Measurements from ENCODE around the gene CARS1. TPM values are rescaled to one million over a fixed set of nuclear protein-coding genes. Genes with fewer than 3 reads are reported as not detected.
"Not testable (repeated sequence)": the region's sequence is repeated elsewhere in the genome, so short reads cannot be mapped to it uniquely, and the experiment has no call there.

The CARS1 gene
- polyA plus RNA-seq, 3 donors = 24.2 to 29.0 (median 25.4) TPM

- DNase-seq (ENCODE audit: extremely low read depth in 1 of 11, low read depth in 9 of 11, low spot score in 4 of 11) = no peak
These were observed 17.8 kb upstream of the CARS1 start for GRCh38 chr11:3074912-3075589.

GRCh38 chr11:3073029-3073435 is 15.8 kb upstream of the CARS1 start:
- DNase-seq (ENCODE audit: extremely low read depth in 1 of 11, low read depth in 9 of 11, low spot score in 4 of 11) = no peak

- DNase-seq (ENCODE audit: extremely low read depth in 1 of 11, low read depth in 9 of 11, low spot score in 4 of 11) = no peak
These were observed 12.2 kb upstream of the CARS1 start for GRCh38 chr11:3069425-3069824.

GRCh38 chr11:3066308-3066707 is 9.1 kb upstream of the CARS1 start:
- DNase-seq (ENCODE audit: extremely low read depth in 1 of 11, low read depth in 9 of 11, low spot score in 4 of 11) = not testable (repeated sequence)

GRCh38 chr11:3064709-3065108 is 7.5 kb upstream of the CARS1 start:
- DNase-seq (ENCODE audit: extremely low read depth in 1 of 11, low read depth in 9 of 11, low spot score in 4 of 11) = not testable (repeated sequence)

- not testable (repeated sequence) for DNase-seq (ENCODE audit: extremely low read depth in 1 of 11, low read depth in 9 of 11, low spot score in 4 of 11)
These were observed 6.7 kb upstream of the CARS1 start for GRCh38 chr11:3063876-3064275.

GRCh38 chr11:3063432-3063831 is 6.2 kb upstream of the CARS1 start:
- DNase-seq (ENCODE audit: extremely low read depth in 1 of 11, low read depth in 9 of 11, low spot score in 4 of 11) = not testable (repeated sequence)

- DNase-seq (ENCODE audit: extremely low read depth in 1 of 11, low read depth in 9 of 11, low spot score in 4 of 11) = no peak
These were observed 3.3 kb upstream of the CARS1 start for GRCh38 chr11:3060436-3061025.

GRCh38 chr11:3058753-3059664 is 1.8 kb upstream of the CARS1 start:
- DNase-seq (ENCODE audit: extremely low read depth in 1 of 11, low read depth in 9 of 11, low spot score in 4 of 11) = no peak

- no peak for DNase-seq (ENCODE audit: extremely low read depth in 1 of 11, low read depth in 9 of 11, low spot score in 4 of 11)
These were observed 741 bp downstream of the CARS1 start for GRCh38 chr11:3056296-3057068.

GRCh38 chr11:3055891-3056290 is 1.3 kb downstream of the CARS1 start:
- no peak for DNase-seq (ENCODE audit: extremely low read depth in 1 of 11, low read depth in 9 of 11, low spot score in 4 of 11)

GRCh38 chr11:3052567-3052966 is 4.7 kb downstream of the CARS1 start:
- no peak for DNase-seq (ENCODE audit: extremely low read depth in 1 of 11, low read depth in 9 of 11, low spot score in 4 of 11)

- DNase-seq (ENCODE audit: extremely low read depth in 1 of 11, low read depth in 9 of 11, low spot score in 4 of 11) = no peak
These were observed 5.1 kb downstream of the CARS1 start for GRCh38 chr11:3052109-3052479.

GRCh38 chr11:3051196-3052108 is 5.8 kb downstream of the CARS1 start:
- no peak for DNase-seq (ENCODE audit: extremely low read depth in 1 of 11, low read depth in 9 of 11, low spot score in 4 of 11)

- no peak for DNase-seq (ENCODE audit: extremely low read depth in 1 of 11, low read depth in 9 of 11, low spot score in 4 of 11)
These were observed 6.6 kb downstream of the CARS1 start for GRCh38 chr11:3050386-3051195.

- DNase-seq (ENCODE audit: extremely low read depth in 1 of 11, low read depth in 9 of 11, low spot score in 4 of 11) = no peak
These were observed 7.6 kb downstream of the CARS1 start for GRCh38 chr11:3049430-3050243.

- no peak for DNase-seq (ENCODE audit: extremely low read depth in 1 of 11, low read depth in 9 of 11, low spot score in 4 of 11)
These were observed 9.6 kb downstream of the CARS1 start for GRCh38 chr11:3047637-3048036.
